ENCODE results near the gene TKTL1.
"Not testable (repeated sequence)": the region's sequence is repeated elsewhere in the genome, so short reads cannot be mapped to it uniquely, and the experiment has no call there.

DNA sequence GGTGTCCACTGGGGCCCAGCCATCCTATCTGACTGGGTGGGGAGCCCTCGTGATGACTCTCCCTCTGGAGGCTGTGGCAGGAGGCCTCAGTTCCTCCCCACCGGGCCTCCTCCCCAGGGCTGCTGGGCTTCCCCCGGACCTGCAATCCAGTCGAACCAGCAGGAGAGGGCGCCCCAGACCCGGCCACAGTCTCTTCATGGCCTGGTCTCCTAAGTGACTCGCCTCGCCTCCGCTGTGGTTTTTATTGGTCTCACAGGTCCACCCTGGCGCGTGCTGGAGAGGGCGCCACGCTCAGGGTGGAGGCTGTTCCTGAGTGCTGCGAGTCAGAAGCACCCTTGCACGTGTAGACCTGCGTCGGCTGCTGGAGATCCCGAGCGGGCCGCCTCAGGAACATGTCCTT lies 48.0 kb downstream of the TKTL1 start:
- TF ChIP-seq EZH2phosphoT487 (IDR thresholded peaks at IDR 0.05; ENCODE audit: borderline replicate concordance); CTCF (conservative IDR thresholded peaks at IDR 0.05; ENCODE audit: low read length): not testable (repeated sequence)
